CD4-positive, alpha-beta T cell treated with Interleukin-10 for 1 hour (primary cell): ENCODE data around the gene INPP5A.

Experiments used
- DNase-seq: peaks from one replicate; pipeline ENCODE4 v3.0.0-alpha.2; 2020

Gene INPP5A

GRCh38 chr10:132518572-132519381 lies 18.8 kb upstream of the INPP5A start:
- DNase-seq: no peak

GRCh38 chr10:132519382-132520176 lies 18.0 kb upstream of the INPP5A start:
- no peak for DNase-seq

DNA sequence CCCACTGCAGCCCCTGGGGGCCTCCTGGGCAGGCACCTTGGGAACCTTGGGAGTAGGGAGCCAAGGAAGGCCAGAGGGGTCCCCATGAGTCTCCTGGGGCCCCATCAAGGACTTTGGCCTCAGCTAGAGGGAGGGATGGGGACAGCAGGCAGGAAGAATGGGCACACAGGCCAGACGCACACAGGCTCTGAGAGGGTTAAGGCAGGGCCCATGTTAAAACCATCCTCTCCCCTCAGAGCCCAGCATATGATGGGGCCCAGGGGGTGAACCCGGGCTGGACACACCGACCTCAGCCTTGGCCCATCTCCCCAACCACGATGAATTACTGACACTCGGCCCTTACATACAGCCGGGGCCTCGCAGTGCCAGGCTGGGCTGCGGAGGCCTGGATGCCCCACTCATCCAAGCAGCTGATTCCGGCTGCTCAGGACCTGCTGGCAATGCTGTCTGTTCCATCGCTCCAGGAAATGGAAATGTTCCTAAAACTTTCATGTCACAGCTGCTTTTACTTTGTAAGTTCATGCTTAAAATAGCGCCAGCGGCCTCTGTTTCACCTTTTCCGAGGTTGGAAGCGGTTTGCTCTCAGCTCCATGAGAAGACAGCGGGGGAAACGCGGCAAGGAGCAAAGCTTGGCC lies 17.3 kb upstream of the INPP5A start:
- DNase-seq: no peak

- no peak for DNase-seq
These were observed 16.5 kb upstream of the INPP5A start for GRCh38 chr10:132521041-132521465.

DNA sequence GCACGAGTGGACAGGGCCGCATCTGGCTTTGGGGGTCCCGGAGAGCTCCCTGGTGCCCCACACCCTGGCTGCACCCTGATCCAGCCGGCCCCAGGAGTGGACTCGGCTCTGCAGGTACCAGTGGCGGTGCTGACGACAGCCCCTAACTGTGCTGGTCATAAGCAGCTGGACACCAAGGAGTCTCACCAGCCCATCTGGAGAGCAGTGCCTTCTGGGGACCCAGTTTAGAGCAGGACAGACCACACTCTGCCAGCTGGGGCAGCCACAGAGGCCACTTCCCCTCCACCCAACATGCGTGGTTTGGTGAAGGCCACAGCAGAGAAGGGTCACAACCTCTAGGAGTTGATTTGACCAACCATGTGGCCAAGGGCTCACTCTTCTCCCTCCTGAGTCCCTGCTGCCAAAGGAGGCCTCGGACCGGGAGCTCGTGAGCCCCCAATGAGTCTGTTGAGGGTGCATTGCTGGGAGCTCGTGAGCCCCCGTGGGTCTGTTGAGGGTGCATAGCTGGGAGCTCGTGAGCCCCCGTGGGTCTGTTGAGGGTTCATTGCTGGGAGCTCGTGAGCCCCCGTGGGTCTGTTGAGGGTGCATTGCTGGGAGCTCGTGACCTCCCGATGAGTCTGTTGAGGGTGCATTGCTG lies 16.0 kb upstream of the INPP5A start:
- DNase-seq: no peak

GRCh38 chr10:132522521-132523411 lies 14.8 kb upstream of the INPP5A start:
- DNase-seq: no peak

GRCh38 chr10:132523561-132524442 lies 13.8 kb upstream of the INPP5A start:
- DNase-seq: no peak

GRCh38 chr10:132524443-132525285 lies 12.9 kb upstream of the INPP5A start:
- no peak for DNase-seq

- no peak for DNase-seq
These were observed 10.9 kb upstream of the INPP5A start for GRCh38 chr10:132526676-132527075.

DNA sequence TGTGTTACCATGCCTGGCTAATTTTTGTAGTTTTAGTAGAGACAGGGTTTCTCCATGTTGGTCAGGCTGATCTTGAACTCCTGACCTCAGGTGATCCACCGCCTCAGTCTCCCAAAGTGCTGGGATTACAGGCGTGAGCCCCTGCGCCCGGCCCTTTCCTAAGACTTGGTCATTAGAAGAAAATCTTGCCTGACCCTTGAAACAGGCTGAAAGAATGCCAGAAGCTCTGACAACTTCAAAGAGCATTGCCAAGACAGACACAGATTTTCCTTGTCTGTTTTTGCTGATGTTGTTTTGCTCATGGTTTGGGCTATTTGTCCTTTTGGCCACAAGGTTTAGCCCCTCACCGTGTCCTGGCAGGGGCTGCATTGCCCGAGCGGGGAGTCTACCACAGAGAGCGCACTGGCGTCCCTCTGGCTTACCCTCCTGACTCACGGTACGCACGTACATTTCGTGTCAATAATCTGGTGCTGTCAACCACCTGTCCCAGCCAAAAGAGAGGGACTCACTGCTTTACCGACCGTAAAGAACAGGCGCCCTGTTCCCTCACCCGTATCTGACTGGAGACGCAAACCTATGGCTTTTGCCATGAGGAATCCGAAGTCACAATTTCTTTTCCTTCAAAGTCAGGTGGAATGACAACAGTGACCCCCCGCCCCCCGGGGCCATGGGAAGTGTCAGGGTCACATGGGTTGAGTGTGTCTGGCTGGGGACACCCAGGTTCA lies 10.1 kb upstream of the INPP5A start:
- no peak for DNase-seq

DNA sequence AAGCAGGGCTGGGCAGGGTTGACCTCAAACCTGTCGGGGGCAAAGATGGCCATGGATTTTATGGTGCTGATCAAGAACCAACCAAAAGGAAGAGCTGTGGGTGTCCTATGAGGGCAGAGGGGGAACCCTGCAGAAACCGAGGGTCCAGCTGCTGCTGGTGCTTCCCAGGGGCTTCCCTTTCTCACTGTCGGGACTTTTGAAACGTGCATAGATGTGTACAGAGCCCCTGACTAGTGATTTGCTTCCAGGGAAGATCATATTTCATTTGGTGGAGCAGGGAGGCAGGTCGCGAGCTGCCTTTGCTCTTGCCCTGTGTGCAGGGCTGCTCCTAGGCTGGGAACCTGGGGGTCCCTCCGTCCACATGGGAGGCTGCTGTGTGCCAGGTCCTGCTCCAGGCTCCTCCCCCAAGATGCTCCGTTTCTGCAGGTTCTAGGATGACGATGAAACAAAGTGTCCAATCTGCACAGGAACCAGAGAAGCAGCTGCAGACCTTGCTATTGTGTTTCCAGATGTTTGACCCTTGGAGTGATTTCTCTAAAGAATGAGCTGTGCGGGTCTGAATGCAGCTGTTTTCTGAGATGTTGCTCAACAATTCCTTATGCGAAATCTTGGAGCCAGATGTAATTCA lies 9.4 kb upstream of the INPP5A start:
- DNase-seq: no peak

DNA sequence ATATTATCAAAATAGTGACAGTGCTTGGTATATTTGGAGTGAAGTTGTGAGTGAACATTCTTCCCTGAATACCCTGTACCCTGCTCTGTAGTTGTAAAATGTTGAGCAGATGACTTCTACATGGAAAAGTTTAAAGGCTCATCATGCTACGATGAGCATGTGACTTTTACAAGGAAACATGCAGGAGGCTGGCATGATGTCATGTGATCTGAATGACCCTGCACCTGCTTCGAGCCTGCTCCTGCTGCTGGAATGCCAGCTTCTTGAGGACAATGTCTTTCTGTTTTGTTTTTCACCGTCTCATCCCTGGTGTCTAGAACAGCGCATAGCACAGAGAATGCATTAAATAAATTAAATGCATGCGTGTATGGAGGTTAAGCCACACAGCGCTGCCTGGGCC lies 5.4 kb upstream of the INPP5A start:
- DNase-seq: no peak

GRCh38 chr10:132532749-132533560 lies 4.6 kb upstream of the INPP5A start:
- DNase-seq: no peak

DNA sequence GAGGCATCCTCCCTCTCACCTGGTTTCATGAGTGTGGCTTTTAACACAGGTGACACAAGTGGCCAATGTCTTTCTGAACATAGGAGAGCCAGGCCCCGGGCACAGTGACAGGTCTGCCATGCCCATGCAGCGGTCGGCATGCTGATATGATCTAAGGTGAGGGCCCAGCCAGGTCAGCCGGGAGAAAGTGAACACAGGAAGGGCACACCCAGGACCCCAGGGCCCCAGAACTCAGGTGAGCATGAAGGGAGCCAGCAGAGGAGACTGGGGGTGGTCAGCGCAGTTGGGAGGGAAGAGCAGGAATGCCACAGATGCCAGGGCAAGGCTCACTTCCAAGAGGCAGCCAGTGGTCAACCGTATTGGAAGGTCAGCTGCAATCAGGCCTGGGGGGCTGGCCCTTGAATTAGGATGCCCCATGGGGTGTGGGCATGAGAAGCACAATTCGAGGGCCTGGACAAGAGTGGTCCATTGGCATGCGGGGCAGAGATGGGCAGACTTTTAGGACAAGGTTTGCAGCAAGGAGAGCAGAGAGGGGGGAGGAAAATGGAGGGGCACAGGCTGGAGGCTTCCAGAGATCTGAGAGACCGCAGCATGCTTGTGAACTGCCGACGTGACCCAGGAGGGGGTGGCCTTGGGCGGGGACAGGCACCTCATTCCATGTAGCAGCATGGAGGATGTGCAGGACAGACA lies 3.9 kb upstream of the INPP5A start:
- no peak for DNase-seq

- no peak for DNase-seq
These were observed 3.1 kb upstream of the INPP5A start for GRCh38 chr10:132534391-132535064.

GRCh38 chr10:132535065-132535651 lies 2.4 kb upstream of the INPP5A start:
- DNase-seq: no peak
